MG63 (cell line): ENCODE data around the gene WDR76. TPM values are rescaled to one million over a fixed set of nuclear protein-coding genes. Genes with fewer than 3 reads are reported as not detected.
A peak's percentile ranks its signal among the peaks of the same experiment; 100 is the strongest.
"Not testable (repeated sequence)": the region's sequence is repeated elsewhere in the genome, so short reads cannot be mapped to it uniquely, and the experiment has no call there.

Experiments
- DNase-seq: peaks from one replicate; pipeline ENCODE4 v3.0.0-alpha.2; 2020
- H3K27me3 ChIP-seq: fragments of 250-450 bp; sonication (Bioruptor Pico); 2 replicates; pipeline ENCODE4 v1.5.1; 2020; ENCODE audit warnings: mild to moderate bottlenecking, moderate library complexity
- H3K36me3 ChIP-seq: fragments of 250-450 bp; sonication (Bioruptor Pico); 2 replicates; pipeline ENCODE4 v1.5.1; 2020; ENCODE audit warnings: mild to moderate bottlenecking, moderate library complexity
- H3K4me3 ChIP-seq: fragments of 250-450 bp; sonication (Bioruptor Pico); 2 replicates; pipeline ENCODE4 v1.5.1; 2020; ENCODE audit warnings: mild to moderate bottlenecking, moderate library complexity
- H3K9me3 ChIP-seq: fragments of 250-450 bp; sonication (Bioruptor Pico); 2 replicates; pipeline ENCODE4 v1.5.1; 2020; ENCODE audit warnings: mild to moderate bottlenecking, moderate library complexity
- total RNA-seq: library from RNA; depleted of rRNA; stranded (reverse); fragments of >200 nt; shearing (Covaris generic); gene quantifications from 2 replicates; pipeline ENCODE4 v1.2.3, GENCODE V29; 2014; ENCODE audit warnings: low replicate concordance

WDR76 gene
- total RNA-seq, 1 experiment from 2014 or later, result 49.9 TPM

GRCh38 chr15:43854801-43855200 lies 28.0 kb downstream of the WDR76 start:
- H3K9me3 ChIP-seq, result no peaks in the 10 kb centered on the region
- no peak overlapping the region for H3K4me3 ChIP-seq
- DNase-seq, result no peak
- H3K27me3 ChIP-seq, result no peaks in the 10 kb centered on the region
- H3K36me3 ChIP-seq, result peaks cover 71% of the 10 kb centered on the region

- no peak for DNase-seq
- Histone ChIP-seq H3K27me3 (no peaks in the 10 kb centered on the region), H3K36me3 (peaks cover 63% of the 10 kb centered on the region), H3K9me3 (no peaks in the 10 kb centered on the region), H3K4me3 (no peak overlapping the region)
These were observed 32.7 kb downstream of the WDR76 start for GRCh38 chr15:43859546-43859945.

- not testable (repeated sequence) for H3K9me3 ChIP-seq, DNase-seq, H3K4me3 ChIP-seq, H3K27me3 ChIP-seq
- H3K36me3 ChIP-seq, result peaks cover 44% of the 10 kb centered on the region
These were observed 39.8 kb downstream of the WDR76 start for GRCh38 chr15:43866636-43867035.

DNA sequence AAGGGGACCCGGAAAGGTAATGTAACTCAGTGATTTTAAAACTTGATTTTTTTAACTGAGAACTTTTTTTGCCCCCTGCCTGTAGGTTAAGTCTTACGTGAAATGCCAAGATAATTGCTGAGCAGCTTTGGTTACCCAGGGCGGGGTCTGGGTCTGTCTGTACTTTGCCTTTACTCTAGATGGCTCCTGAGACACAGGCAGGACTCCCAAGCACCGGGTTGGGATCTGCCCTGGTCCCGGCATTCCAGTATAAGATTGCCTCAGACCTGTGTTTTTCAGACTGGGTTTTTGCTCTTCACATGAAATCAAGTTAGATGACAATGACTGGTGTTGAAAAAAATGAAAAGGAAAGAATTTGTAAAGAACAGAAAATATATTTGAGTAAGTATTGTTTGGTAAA lies 40.3 kb downstream of the WDR76 start:
- no peak for DNase-seq
- Histone ChIP-seq H3K4me3 (no peak overlapping the region), H3K9me3 (no peaks in the 10 kb centered on the region), H3K36me3 (peaks cover 45% of the 10 kb centered on the region), H3K27me3 (no peaks in the 10 kb centered on the region)

DNA sequence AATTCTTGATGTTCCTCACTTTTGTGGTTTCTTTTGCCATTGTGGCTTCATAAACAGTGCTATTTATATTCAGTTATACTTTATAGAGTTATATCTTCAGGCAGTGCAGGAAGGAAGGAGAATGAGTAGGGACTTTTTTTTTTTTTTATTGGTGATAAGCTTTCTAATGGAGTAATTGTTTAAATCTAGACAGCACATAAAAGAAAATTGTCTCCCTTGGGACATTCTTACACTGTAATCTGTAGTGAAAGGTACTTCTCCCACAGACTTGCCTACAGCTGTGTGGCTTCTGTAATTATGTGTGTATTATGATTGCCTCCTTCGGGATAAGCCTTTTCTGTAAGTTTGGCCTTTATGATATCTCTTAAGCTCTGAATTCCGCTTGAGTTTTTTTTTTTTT lies 41.6 kb downstream of the WDR76 start:
- no peak for DNase-seq
- H3K27me3 ChIP-seq, result no peaks in the 10 kb centered on the region
- peaks cover 37% of the 10 kb centered on the region for H3K36me3 ChIP-seq
- H3K9me3 ChIP-seq, result no peaks in the 10 kb centered on the region
- H3K4me3 ChIP-seq, result no peak overlapping the region

- Histone ChIP-seq H3K9me3 (no peaks in the 10 kb centered on the region), H3K36me3 (peaks cover 25% of the 10 kb centered on the region), H3K27me3 (no peaks in the 10 kb centered on the region), H3K4me3 (no peak overlapping the region)
- DNase-seq, result no peak
These were observed 45.0 kb downstream of the WDR76 start for GRCh38 chr15:43871835-43872234.

GRCh38 chr15:43872416-43873020 lies 45.7 kb downstream of the WDR76 start:
- no peaks in the 10 kb centered on the region for H3K27me3 ChIP-seq
- peak; percentile 40 for DNase-seq
- H3K4me3 ChIP-seq, result no peak overlapping the region
- no peaks in the 10 kb centered on the region for H3K9me3 ChIP-seq
- H3K36me3 ChIP-seq, result peaks cover 23% of the 10 kb centered on the region

DNA sequence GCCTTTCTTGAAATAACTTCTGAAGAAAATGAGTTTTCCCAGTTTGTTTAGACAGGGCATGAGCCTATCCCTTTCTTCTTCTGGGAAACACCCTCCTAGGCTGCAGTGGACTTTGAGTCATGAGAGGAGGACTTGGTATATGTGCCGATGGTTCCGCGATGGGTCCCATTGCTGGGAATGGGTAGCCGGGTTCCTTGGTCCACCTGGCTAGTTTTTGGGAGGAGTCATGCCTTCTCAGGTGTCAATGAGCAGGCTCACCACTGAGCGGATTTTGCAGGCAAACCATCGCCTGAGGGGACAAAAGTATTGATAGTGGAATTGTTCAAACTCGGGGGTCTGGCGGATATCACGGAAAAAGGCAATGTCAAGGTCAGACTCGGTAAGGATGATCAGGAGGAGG lies 46.8 kb downstream of the WDR76 start:
- Histone ChIP-seq H3K27me3 (no peaks in the 10 kb centered on the region), H3K9me3 (no peaks in the 10 kb centered on the region), H3K36me3 (peaks cover 27% of the 10 kb centered on the region), H3K4me3 (no peak overlapping the region)
- no peak for DNase-seq

DNA sequence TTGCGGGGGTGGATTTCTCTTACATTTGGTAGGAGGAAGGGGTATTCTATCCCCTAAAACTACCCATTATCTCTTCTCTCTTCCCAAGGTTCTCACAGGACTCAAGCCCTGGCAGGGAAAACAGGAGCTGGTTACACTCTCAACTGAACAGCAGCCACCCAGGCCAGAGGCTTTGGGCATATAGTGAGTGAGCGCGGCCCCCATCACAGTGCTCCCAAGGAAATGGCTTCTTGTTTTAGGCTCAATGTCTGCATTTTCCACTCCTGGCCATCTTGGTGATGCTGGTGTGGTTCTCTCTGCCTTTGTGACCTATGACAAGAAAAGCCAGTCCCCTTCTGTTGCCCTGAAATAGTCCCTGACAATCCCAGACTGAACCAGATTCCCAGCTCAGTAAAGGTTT lies 50.1 kb downstream of the WDR76 start:
- no peak for DNase-seq
- H3K4me3 ChIP-seq, result no peak overlapping the region
- H3K27me3 ChIP-seq, result no peaks in the 10 kb centered on the region
- H3K36me3 ChIP-seq, result peaks cover 42% of the 10 kb centered on the region
- H3K9me3 ChIP-seq, result no peaks in the 10 kb centered on the region

DNA sequence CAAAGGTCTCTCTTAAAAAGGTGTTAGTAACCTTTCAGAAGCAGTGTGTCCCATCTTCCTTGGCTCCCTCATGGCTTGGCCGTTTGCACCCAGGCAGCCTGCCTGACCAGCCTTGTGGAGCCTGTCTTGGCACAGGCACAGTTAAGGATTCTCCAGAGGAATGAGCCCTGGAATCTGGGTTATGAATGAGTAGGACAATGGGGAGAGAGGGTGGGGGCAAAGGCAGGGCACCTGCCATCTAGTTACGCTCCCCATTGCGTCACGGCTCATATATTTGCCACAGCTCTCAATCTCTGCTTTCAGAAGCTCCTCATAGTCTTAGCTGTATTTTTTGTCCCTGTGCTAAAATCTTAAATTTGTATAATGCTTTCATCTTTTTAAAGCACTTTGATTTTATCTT lies 50.6 kb downstream of the WDR76 start:
- Histone ChIP-seq H3K27me3 (no peaks in the 10 kb centered on the region), H3K36me3 (peaks cover 43% of the 10 kb centered on the region), H3K9me3 (no peaks in the 10 kb centered on the region), H3K4me3 (no peak overlapping the region)
- no peak for DNase-seq

DNA sequence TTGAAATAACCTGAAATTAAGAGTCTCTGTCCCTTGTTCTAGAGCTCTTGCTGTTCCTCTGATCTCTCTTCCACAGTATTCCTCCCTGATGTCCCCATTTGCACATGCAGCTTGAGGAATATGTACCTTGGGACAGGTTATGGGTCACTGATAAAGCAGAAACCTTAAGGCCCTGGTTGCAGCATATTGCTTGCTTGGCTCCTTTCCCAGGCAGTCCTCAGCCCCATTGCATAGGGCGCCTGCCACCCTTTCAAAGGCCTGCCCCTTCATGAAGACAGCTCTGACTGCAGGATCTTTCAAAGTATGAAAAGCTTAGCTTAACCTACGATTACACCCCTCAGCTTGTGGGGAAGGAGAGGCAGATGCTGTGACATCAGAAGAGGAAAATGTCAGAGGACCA lies 51.6 kb downstream of the WDR76 start:
- H3K9me3 ChIP-seq, result no peaks in the 10 kb centered on the region
- H3K27me3 ChIP-seq, result no peaks in the 10 kb centered on the region
- H3K36me3 ChIP-seq, result peaks cover 46% of the 10 kb centered on the region
- H3K4me3 ChIP-seq, result no peak overlapping the region
- DNase-seq, result no peak

DNA sequence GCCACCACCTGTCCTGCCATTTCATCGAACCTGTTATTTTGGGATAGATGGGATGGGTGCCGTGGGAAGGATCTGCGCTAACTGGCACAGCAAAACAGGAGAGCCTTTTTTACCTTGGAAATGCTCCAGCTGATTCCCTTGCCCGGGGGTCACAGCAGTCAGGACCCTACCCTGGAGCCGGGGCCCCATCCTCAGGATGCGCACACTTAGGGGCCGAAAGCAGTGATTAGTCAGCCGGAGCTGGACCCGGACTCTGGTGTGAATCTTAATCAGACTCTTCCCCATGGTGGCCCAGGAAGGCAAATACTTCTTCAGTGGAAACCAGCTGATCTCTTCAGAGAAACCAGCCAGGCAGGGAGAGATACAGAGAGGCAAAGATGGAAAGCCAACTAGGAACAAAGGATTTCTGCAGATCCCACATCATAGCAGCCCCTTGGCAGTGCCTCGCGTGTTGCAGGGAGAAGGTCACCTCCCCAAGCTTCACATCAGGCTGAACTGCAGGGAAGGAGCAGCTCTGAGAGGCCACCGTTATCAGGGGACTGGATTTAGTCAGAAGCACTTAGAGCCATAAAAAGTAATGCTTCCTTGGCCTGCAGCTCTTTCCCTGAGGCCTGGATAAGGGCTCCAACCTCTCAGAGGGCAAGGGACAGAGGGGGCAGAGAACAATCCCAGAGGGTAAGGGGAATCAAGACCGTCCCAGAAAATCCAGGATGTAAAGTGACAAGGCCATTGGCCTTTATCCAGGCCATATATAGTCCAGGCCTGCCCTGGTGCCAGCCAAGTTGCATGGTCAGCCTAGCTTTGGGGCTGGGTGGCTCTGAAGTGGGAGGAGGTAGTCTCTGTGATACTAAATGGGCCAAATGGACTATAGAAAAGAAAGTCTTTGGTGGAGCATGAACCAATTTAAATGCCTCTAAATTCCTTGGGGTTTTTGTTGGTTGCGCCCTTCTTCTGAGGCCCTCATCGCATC lies 52.9 kb downstream of the WDR76 start:
- no peaks in the 10 kb centered on the region for H3K9me3 ChIP-seq
- DNase-seq, result no peak
- H3K4me3 ChIP-seq, result no peak overlapping the region
- peaks cover 47% of the 10 kb centered on the region for H3K36me3 ChIP-seq
- H3K27me3 ChIP-seq, result no peaks in the 10 kb centered on the region

DNA sequence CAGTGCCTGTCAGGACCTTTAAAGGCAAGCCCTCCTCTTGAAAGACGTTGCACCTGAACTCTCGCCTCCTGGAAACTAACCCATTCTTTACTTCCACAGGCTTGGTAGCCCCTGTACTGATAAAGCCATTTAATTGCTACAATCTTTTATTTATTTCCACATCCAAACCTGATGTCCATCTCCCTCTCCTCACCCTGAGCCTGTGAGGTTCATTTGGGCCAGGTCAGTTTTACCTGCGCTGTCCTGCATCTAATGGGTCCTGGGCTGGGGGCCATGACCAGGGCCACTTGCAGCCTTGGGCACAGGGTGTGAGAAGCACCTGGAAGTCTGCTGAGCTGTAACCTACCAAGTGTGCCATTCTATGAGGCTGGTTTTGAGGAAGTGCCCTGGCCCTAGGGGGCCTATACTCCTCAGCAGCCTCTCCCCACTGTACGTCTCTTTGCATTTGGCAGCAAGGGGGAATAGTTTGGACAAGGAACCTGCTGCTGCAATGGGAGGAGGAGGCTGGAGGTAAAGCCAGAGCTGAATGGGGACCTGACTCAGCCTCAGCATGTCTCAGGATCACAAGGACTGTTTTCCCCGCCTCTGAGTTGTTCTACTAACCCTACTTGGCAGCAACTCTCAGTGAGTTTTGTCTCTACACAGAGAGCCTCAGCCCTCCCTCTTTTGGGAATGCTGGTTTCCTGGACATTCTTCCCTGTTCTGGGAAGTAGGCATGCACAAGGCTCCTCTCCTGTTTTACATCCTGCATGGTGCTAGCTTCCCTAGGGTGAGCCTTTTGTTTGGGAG lies 53.8 kb downstream of the WDR76 start:
- Histone ChIP-seq H3K27me3 (no peaks in the 10 kb centered on the region), H3K9me3 (no peaks in the 10 kb centered on the region), H3K4me3 (no peak overlapping the region), H3K36me3 (peaks cover 45% of the 10 kb centered on the region)
- no peak for DNase-seq

DNA sequence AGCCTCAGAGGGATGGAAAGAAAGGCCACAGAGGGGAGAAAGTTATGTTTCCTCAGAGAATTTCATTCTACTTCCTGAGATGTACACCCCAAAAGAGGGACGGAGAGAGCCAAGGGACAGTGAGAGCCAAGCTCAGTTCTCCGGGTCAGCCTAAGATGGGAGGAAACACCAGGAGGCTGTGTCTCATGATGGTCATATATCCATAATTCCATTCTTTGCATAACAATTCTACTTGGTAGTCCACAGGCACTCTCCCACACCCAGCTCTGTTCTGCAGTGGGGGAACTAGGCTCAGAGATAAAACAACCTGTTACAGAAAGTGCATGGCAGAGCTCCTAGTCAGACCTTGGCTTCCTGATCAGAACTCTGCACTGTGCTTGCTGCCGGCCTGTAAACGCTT lies 54.4 kb downstream of the WDR76 start:
- no peaks in the 10 kb centered on the region for H3K27me3 ChIP-seq
- H3K36me3 ChIP-seq, result peaks cover 45% of the 10 kb centered on the region
- no peak overlapping the region for H3K4me3 ChIP-seq
- DNase-seq, result no peak
- H3K9me3 ChIP-seq, result no peaks in the 10 kb centered on the region

DNA sequence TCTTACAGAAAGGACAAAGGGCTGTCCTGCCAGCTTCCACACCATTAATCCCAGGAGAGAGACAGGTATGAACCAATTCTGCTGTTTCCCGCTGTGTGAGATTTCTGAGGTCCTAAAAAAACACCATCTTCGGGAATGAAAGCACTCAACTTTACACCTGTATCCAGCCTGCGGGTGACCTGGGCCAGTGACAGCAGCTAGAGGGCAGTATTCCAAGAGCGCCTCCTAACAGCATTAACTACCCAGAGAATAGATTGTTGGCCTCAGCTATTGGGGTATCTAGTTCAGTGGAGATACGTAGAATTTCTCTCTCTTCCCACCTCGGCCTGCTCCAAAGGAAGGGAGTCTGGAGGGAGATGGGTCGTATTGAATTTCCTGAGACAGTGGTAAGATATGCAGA lies 55.1 kb downstream of the WDR76 start:
- peaks cover 45% of the 10 kb centered on the region for H3K36me3 ChIP-seq
- H3K27me3 ChIP-seq, result no peaks in the 10 kb centered on the region
- H3K9me3 ChIP-seq, result no peaks in the 10 kb centered on the region
- DNase-seq, result no peak
- no peak overlapping the region for H3K4me3 ChIP-seq

- Histone ChIP-seq H3K36me3 (peaks cover 39% of the 10 kb centered on the region), H3K4me3 (no peak overlapping the region), H3K9me3 (no peaks in the 10 kb centered on the region), H3K27me3 (no peaks in the 10 kb centered on the region)
- no peak for DNase-seq
These were observed 56.8 kb downstream of the WDR76 start for GRCh38 chr15:43883571-43883970.

GRCh38 chr15:43886558-43886957 lies 59.8 kb downstream of the WDR76 start:
- DNase-seq, result no peak
- H3K4me3 ChIP-seq, result no peak overlapping the region
- no peaks in the 10 kb centered on the region for H3K27me3 ChIP-seq
- H3K9me3 ChIP-seq, result no peaks in the 10 kb centered on the region
- peaks cover 17% of the 10 kb centered on the region for H3K36me3 ChIP-seq
